GM21447 (cell line): ENCODE data around the gene CXCL10.
A peak's percentile ranks its signal among the peaks of the same experiment; 100 is the strongest.
"Not testable (repeated sequence)": the region's sequence is repeated elsewhere in the genome, so short reads cannot be mapped to it uniquely, and the experiment has no call there.

Experiments
- ATAC-seq: cut with Tn5 transposase; IDR thresholded peaks from one replicate; pipeline ENCODE4 v1.9.1; 2021; ENCODE audit not compliant: unreplicated experiment

Gene CXCL10

GRCh38 chr4:76029300-76029699 lies 6.0 kb upstream of the CXCL10 start:
- no peak for ATAC-seq

GRCh38 chr4:76028350-76028765 lies 5.1 kb upstream of the CXCL10 start:
- ATAC-seq, result no peak

GRCh38 chr4:76024065-76024464 lies 768 bp upstream of the CXCL10 start:
- no peak for ATAC-seq

GRCh38 chr4:76022677-76023076 lies 620 bp downstream of the CXCL10 start:
- ATAC-seq, result no peak

- no peak for ATAC-seq
Observed at GRCh38 chr4:76022031-76022430, 1.3 kb downstream of the CXCL10 start.

GRCh38 chr4:76017056-76017686 lies 6.1 kb downstream of the CXCL10 start:
- no peak for ATAC-seq

GRCh38 chr4:76016393-76016792 lies 6.9 kb downstream of the CXCL10 start:
- peak; percentile 68 for ATAC-seq

- ATAC-seq, result no peak
Observed at GRCh38 chr4:76013540-76013939, 9.8 kb downstream of the CXCL10 start.

GRCh38 chr4:76012388-76012801 lies 10.9 kb downstream of the CXCL10 start:
- ATAC-seq, result no peak

- peak; percentile 76 for ATAC-seq
Observed at GRCh38 chr4:76011700-76012387, 11.5 kb downstream of the CXCL10 start.

GRCh38 chr4:76011018-76011670 lies 12.2 kb downstream of the CXCL10 start:
- ATAC-seq, result no peak

GRCh38 chr4:76010576-76010975 lies 12.7 kb downstream of the CXCL10 start:
- ATAC-seq, result no peak

GRCh38 chr4:76009311-76009710 lies 14.0 kb downstream of the CXCL10 start:
- ATAC-seq, result no peak

GRCh38 chr4:76007089-76007862 lies 16.0 kb downstream of the CXCL10 start, which contains the start of gene CXCL9:
TSS of gene CXCL9 (minus strand) at chr4:76007509. CDS start at chr4:76007449, 60 bp downstream.
- no peak for ATAC-seq

GRCh38 chr4:76003620-76004019 lies 19.7 kb downstream of the CXCL10 start:
- no peak for ATAC-seq

GRCh38 chr4:76003035-76003434 lies 20.3 kb downstream of the CXCL10 start:
- ATAC-seq, result no peak

- ATAC-seq, result no peak
Observed at GRCh38 chr4:76002176-76002575, 21.1 kb downstream of the CXCL10 start.

GRCh38 chr4:76001700-76002099 lies 21.6 kb downstream of the CXCL10 start:
- ATAC-seq, result no peak

- no peak for ATAC-seq
Observed at GRCh38 chr4:76000279-76000678, 23.0 kb downstream of the CXCL10 start.

- ATAC-seq, result not testable (repeated sequence)
Observed at GRCh38 chr4:75998525-75999147, 24.7 kb downstream of the CXCL10 start.

GRCh38 chr4:75997946-75998345 lies 25.4 kb downstream of the CXCL10 start:
- ATAC-seq, result no peak
